GM19043 (cell line): ENCODE measurements around the gene GUK1.

Experiments
- ATAC-seq: cut with Tn5 transposase; IDR thresholded peaks from one replicate; pipeline ENCODE4 v1.9.1; 2021; ENCODE audit warnings: low read depth; ENCODE audit not compliant: unreplicated experiment

GUK1 gene

GRCh38 chr1:228197555-228198147, 57.6 kb downstream of the GUK1 start:
- no peak for ATAC-seq
